Activated T-cell treated with anti-CD3 and anti-CD28 coated beads, Interleukin-2, amount 50 U/mL, for 1 hour (primary cell): Measurements from ENCODE around the gene GALNT6.
"Not testable (repeated sequence)": the region's sequence is repeated elsewhere in the genome, so short reads cannot be mapped to it uniquely, and the experiment has no call there.

Source experiments
- DNase-seq: peaks from one replicate; pipeline ENCODE4 v3.0.0-alpha.2; 2020

GALNT6 gene

DNA sequence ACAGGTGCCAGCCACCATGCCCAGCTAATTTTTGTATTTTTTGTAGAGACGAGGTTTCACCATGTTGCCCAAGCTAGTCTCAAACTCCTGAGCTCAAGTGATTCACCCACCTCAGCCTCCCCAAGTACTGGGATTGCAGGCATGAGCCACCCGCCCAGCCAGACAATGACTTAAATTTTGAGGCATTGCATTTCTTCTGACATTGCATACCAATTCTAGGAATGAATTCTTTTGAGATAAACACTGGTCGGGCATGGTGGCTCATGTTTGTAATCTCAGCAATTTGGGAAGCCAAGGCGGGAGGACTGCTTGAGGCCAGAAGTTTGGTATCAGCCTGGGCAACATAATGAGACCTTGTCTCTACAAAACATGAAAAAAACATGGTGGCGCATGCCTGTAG, 42.2 kb downstream of the GALNT6 start:
- DNase-seq = no peak

DNA sequence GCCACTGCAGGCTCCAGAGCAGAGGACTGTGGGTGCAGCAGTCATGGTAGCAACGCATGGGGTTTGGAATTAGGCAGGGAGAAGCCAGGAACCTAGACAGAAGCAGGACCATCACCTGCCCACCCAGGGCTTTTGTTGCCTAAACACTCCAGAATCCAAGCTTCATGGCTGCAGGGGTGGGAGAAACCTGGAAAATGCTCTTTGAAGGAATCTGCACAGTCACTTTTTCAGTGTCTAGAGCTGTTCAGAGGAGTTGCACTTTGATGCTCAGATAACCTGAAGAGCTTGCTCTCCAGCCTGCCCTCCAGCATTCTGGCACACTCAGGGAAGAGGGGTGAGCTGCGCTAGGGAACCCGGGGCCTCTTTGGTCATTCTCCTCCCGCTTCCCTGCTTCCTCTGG, 43.1 kb downstream of the GALNT6 start:
- no peak for DNase-seq

DNA sequence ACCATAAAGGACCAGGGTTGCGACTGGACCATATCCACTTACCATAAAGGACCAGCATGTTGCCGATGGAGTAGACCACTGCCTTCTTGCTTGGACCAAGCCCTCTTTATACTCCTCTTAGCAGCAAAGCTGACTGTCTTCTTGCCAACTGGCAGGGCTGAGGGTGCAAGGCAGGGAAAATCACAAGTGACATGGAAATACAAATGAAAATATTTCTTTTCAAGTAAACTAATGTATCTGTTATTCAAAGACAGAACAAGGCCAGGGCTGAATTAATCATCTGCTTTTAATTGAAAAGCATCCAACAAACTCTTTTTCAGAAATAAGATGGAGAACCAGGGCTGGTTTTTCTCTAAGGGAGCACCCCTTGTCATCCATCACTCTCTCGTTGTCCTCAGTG, 44.6 kb downstream of the GALNT6 start, which contains the start of gene CELA1:
Gene CELA1 (minus strand): TSS at position 99 of the 400 bp plus-strand sequence. CDS start 41 bp downstream, at position 58.
- DNase-seq = no peak

DNA sequence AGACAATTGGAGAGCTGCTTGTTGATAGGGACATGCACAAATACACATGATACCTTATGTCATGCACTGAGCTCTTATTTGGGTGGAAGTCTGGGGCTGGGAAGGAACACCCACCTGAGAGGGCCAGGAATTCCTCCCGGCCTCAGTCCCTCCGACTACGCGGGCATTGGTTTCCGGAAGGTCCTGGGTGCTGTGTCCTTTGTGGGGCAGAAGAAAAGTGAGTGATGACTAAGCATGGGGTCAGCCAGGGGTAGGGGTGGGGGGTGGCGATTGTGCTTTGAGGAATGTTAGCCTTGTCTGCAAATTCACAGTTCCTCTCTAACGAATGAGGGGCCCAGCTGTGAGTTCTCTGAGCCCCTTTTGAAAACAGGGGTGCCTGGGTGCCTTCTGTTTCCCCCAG, 45.5 kb downstream of the GALNT6 start:
- no peak for DNase-seq

DNA sequence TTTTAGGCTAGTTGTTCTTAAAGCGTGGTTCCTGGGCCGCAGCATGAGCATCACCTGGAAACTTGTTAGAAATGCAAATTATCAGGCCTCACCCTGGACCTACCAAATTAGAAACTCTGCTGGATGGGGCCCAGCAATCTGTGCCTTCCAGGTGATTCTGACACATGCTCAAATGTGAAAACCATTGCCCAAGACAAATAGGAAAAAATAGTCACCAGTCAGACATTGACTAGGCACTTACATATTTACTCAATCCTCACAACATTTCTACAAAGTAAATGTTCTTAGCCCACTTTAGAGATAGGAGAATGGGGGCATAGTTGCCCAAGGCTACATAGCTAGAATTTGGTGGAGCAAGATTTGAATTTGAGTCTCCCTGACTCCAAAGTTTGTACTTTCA, 48.0 kb downstream of the GALNT6 start:
- no peak for DNase-seq

DNA sequence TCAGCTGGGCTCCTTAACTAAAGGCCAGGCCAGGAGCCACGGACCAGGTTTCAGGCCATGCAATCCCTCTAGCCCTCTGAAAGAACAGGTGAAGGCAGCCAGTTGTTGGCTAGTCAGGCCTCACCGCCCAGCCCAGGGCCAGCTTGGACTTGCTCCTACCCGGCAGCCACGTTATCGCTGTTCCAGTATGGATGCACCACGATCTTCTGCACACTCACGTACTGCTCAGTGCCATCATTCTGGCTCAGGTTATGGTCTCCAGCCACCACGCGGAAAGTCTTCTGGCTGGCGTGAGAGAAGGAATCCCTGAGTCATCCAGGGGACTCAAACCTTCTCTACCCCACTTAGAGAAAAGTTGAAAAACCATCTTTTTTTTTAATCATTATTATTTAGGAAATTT, 48.8 kb downstream of the GALNT6 start:
- no peak for DNase-seq

DNA sequence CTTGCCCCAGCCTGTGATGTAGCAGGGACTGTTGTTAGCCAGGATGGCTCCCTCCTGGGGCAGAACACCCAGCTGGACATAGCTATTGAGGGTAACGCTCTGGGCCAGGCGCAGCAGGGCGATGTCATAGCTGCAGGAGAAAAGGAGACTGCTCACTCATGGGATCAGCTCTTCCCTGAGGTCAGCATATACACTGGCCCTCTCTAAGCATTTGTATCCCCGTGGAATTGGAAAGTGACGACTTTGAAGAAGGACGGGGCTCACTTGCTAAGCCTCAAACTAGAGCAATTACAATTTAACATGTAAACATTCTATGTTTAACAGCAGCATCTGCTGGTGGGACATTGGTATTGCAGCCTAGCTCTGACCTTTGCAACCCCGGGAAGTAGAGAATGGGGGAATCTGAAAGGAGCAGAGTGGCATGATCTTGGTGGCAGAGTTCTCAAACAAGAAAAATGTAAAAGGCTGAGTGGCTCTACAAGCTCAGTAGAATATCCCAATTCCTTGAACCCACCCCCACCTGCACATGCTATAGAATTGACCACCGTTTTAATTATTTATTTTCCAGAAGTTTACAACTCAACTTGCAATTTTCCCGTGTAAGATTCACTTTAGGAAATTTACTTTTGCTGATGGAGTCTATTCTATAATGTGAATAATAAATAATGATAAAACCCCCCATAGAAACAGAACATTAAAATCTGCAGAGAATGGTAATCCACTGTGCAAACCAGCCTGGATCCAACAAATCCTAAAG, 49.8 kb downstream of the GALNT6 start:
- DNase-seq = peak; percentile 71

DNA sequence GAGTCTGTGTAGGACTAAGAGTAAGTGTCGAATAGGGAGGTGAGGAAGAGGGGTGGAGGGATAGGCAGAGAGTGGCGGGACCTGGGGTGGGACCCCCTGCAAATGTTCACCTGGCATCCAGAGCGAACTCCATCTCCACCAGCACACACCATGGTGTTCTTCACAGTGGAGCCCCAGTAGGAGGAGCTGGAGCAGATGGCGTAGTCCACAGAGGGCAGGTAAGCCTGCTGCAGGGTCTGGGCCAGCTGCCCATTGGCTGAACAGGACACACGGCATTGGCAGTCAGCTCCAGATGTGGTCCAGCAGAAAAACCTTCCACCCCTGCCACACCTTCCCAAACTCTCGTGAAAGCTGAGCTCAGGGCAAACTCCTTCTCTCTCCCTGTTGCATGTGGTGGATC, 51.5 kb downstream of the GALNT6 start:
- no peak for DNase-seq

DNA sequence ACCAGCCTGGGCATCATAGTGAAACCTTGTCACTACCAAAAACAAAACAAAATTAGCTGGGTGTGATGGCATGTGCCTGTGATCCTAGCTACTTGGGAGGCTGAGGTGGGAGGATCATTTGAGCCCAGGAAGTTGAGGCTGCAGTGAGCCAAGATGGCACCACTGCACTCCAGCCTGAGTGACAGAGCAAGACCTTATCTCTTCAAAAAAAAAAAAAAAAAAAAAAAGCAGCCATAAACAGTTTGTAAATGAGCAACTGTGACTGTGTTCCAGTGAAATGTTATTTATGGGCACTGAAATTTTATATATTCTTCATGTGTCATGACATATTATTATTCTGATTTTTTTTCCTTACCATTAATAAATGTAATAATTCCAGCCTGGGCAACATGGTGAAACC, 53.9 kb downstream of the GALNT6 start:
- DNase-seq = not testable (repeated sequence)

DNA sequence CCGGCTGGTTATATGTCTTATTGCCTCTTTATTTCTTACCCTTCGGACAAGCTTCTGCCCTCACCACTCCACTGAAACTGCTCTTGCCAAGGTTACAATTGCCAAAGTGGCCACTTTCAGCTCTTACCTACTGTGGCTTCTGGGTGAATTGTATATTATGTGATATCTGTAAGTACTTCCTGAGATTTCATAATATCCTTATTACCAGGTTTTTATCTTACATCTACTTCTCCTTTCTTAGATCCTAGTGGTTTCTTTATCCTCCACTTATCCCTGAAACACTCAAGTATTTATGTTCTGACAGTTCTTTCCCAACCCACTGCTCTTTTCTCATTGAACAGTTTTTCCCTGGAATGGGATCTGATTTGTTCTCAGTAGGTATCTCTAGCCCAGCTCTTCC, 55.3 kb downstream of the GALNT6 start:
- DNase-seq = no peak

DNA sequence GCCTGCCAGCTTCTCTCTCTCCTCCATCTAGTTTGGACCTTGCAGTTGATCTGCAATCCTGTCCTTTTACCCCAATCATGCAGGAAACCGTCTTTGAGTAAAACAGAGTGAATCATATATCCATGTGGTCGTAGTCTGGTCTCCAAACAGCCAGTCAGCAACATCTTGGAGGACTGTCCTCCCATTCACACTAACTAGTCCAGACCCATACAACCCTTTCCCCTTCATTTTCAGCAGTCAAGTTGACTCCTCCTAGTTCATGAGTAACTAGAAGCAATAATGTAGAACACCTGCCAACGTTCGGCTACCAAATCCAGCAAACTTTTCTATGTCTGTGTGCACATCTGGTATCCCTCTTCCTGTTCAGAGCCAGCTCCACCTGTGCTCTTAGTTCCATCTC, 56.4 kb downstream of the GALNT6 start:
- DNase-seq = no peak

DNA sequence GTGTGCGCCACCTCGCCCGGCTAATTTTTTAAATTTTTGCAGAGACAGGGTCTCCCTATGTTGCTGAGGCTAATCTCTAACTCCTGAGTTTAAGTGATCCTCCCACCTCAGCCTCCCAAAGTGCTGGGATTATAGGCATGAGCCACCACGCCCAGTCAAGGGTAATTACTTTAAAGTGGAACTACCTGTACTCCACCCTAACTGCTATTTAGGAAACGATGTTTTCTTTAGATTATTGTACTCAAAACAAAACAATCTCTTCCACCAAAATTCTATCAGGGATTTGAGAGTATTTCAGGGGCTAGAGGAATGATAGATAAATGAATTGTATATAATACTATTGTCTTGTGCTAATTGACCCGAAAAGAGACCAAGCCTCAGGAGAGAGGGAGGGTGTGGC, 57.7 kb downstream of the GALNT6 start:
- no peak for DNase-seq

DNA sequence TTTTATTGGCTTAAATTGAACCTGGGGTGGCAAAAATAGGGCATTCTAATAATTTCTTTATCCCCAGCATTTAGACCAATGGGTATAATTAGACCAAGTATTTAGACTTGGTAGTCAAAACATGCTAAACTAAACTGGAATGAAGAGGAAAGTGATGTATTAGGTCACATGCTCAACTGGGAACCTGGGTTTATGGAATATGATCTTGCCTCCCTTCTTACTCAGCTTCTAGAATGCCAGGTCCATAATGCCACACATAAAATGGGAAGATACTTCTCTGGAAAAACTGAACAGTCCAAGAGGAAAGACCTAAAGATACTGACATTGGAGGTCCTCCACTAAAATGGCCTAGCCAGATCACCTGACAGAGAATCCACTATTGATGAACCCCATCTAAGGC, 61.0 kb downstream of the GALNT6 start:
- no peak for DNase-seq

DNA sequence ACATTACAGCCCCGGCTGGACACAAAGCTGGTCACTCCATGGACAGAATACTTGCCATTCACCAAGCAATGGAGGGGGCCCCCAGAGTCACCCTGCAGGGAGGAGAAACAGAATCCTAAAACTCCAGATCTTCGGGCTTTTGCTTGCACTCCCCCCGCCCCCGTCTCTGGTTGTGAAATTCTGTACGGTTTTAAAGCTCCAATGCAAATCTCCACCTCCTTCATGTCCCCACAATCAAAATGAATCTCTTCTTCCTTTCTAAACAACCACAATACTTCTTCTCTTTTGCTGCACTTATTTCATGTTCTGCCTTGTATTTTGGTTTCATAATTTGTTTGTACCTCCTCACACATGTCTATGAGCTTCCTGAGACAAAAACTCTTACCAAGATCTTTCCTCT, 61.5 kb downstream of the GALNT6 start:
- DNase-seq = no peak

DNA sequence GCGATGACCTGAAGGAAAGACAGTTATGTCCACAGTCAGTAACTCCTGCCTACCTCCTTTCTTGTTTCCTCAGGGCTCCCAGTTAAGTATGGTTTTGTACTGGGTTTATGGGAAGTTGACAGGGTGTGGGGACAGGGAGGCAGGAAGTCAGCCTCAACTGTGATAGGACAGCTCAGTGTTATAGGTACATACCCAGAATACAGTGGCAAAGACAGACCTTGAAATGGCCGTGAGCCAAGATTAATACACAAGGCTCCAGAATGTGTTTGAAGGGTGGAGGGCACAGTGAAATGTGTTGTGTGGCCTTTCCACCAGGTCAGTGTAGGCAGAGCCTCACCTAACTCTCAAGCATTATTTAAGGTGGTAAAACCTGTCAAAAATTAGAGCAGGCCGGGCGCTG, 62.6 kb downstream of the GALNT6 start:
- no peak for DNase-seq

DNA sequence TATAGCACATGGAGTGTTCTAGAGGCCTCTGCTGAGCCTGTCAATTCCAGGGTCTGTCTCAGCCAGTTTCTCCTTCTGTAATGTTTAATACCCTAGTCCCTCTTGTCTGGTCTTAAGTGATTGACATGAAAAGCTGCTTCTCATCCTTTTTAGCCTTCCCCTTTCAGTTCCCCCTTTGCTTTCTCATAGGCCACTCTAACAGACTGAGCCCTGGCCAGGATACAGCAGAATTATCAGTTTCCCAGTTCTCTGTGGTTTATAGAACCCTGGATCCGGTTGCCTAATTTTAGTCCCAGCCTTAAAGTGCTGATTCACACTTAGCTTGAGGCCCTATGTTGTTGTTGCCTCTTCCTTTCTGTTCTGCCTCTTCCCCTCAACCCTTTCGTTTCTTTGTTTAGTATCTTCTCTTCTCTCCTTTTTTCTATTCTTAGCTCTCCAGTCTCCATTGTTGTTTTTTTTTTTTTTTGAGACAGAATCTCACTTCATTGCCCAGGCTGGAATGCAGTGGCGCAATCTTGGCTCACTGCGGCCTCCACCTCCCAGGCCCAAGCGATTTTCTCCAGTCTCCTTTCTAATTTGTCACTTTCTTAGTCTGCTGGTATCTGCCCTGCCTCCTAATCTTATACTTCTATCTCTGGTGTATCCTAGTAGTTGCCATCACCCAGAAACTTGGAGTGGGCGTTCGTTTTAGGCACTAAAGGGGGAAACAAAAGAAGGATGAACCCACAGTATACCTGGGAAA, 64.3 kb downstream of the GALNT6 start:
- DNase-seq = no peak

DNA sequence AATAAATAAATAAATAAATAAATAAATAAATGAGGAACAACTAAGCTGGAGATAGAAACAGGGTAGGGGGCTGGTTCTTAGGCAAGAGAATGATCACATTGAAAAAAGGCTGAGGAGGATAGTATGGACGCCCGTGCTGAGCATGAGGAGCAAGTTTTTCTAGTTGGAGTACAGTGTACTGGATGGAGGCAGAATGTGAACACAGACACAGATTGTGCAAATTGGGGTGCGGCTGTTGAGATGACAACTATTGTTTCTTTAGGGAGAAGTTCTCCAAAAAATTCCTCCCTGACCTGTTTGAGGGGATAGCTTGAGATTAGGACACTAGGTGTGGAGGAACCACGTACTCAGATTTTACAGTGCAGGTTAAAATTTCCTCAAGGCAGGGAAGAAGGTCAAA, 66.3 kb downstream of the GALNT6 start:
- no peak for DNase-seq

DNA sequence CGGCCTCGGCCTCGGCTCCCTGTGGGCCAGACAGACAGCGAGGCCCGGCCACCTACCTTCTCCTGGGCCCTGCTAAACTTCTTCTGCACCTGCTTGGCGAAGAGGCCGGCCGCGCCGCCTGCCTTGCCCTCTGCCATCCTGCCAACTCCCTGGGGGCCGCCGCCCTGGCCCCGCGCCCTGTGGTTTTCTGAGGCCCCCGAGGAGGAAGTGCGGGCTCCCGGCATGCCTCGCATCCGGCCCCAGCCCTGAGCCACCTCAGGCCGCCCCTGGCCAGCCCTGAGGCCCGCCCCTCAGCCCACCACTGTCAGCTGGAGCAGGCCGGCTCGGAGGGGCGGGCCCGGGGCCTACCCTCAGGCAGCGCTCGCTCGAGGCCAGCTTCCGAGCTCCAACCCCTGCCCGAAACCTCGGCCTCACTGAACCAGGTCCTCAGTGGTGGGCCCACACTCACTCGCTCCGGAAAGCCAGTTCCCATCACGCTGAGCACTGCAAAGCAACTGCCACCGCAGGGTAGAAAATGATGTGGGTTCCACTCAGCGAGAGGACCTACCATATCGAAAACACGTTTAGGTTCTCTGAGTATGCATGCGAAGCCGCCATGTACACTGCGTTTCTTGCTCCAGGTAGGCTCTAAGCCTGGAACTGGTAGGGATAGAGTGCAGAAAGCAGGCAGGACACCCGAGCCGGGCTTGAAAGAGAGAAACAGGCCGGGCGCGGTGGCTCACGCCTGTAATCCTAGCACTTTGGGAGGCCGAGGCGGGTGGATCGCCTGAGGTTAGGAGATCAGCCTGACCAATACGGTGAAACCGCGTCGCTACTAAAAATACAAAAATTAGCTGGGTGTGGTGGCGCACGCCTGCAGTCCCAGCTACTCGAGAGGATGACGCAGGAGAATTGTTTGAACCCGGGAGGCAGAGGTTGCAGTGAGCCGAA, 67.0 kb downstream of the GALNT6 start, which contains the start of gene BIN2:
Gene BIN2 (minus strand): TSS at position 209 of the 930 bp plus-strand sequence. CDS start 72 bp downstream, at position 137.
- peak; percentile 70 for DNase-seq

DNA sequence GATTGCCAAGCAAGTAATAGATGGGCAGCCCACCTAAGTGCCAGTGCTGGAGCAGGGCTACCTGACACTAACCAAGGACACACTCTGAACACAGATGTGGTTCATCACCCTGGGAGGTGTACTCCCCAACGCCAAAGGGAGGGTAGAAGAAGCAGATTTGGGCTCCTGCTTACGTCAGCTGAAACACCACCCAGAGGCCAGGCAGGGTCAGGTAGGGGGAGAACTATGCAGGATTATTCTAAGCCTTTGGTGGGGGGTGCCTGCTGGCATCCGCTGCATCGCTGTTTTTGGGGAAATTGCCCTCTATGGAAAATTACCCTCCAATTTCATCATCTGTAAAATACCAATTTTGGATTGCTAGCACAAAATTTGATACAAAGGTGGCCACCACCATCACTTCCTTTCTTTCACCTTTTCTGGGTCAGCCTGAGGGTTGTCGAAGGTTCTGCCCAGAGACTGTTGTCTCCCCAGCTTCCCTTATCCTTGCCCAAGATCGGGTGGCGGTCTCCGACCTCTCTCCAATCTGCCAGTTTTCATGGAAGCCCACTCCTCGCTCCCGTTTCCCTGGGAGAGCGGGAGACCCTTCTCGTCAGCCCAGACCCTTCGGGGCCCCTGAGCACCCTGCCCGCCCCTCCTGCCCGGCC, 67.8 kb downstream of the GALNT6 start:
- DNase-seq = peak; percentile 66

DNA sequence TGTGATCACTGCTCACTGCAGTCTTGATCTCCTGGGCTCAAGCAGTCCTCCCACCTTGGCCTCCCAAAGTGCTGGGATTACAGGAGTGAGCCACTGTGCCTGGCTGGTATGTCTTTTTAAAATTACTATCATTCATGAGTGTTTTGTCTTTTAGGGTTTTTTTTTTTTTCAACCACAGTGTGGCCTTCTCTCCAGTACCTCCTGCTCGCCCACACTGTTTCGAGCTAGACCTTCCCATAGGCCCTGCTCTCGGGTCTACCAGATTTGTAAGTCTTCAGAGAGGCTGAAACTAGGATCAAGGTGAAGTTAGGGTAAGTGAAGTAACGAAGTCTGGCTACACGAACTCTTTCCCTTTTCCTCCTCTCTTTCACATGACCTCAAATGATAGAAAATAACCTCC, 68.8 kb downstream of the GALNT6 start:
- no peak for DNase-seq

DNA sequence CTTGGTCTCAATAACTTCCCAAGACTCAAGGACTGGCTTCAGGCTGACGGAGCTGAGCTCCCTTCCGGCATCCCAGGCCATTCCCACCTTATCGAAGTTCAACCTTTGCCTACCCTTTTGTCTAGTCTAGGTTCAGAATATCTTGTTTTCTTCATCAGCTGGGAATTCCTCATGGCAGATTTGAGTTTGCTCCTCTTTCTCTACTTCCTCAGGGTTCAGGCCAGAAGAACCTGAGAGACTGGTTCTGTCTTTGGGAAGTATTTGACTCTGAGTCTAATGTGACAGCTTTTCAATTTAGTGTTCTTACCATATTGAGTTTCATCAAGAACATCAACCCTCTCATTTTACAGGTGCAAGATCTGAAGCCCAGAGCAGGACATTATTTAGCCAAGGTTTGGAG, 69.3 kb downstream of the GALNT6 start:
- DNase-seq = no peak

DNA sequence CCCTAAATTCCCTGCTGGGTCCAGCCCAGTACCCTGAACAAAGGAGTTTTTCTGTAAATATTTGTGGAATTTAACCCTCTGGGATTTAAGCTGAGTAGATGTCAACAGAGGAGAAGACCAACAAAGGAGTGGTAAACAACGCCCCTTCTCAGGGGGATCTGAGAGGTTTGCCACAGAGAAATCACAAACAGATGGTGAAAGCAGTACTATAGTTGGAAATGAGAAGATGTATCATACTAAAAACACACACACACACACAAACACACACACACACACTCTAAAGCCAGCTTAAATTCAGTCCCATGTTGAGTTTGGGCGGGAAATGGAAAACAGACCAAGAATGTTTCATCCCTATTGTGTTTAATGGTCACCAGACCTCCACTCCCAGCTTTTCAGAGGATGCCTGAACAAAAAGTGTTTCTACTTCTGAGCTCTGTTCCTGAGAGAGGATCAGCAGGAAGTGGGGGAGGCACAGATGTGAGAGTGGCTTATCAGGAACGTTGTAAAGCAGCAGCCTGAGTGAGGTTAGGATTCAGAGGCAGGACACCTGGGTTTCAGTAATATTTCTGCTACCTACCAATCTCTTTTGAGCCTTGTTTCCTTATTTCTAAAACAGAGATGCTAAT, 70.4 kb downstream of the GALNT6 start:
- no peak for DNase-seq
